C4-2B (cell line): ENCODE data around the gene TBC1D22A.

Experiments used
- H3K27ac ChIP-seq: fragments of 450-650 bp; 2 replicates; pipeline ENCODE4 v1.5.1; 2017
- CTCF ChIP-seq: fragments of 450-650 bp; conservative IDR thresholded peaks from 2 replicates; pipeline ENCODE4 v1.5.1; 2017; ENCODE audit warnings: mild to moderate bottlenecking
- ZFX ChIP-seq: fragments of 450-650 bp; IDR thresholded peaks from 2 replicates; pipeline ENCODE4 v1.6.1; 2017

TBC1D22A gene

GRCh38 chr22:46846832-46847355 lies 84.4 kb downstream of the TBC1D22A start:
- no peak for TF ChIP-seq CTCF
- TF ChIP-seq ZFX = no peak

GRCh38 chr22:46848197-46848596 lies 85.7 kb downstream of the TBC1D22A start:
- TF ChIP-seq CTCF (no peak), ZFX (no peak)
- H3K27ac ChIP-seq = no peak overlapping the region

More at GRCh38 chr22:46846832-46847355, 84.4 kb downstream of the TBC1D22A start:
- no peak overlapping the region for H3K27ac ChIP-seq

GRCh38 chr22:46849101-46849500 lies 86.7 kb downstream of the TBC1D22A start:
- TF ChIP-seq ZFX (no peak), CTCF (no peak)
- H3K27ac ChIP-seq = no peak overlapping the region

- TF ChIP-seq ZFX (no peak), CTCF (no peak)
- H3K27ac ChIP-seq = no peak overlapping the region
These were observed 87.5 kb downstream of the TBC1D22A start for GRCh38 chr22:46849951-46850350.

- TF ChIP-seq CTCF = no peak
- TF ChIP-seq ZFX = no peak
- H3K27ac ChIP-seq = no peak overlapping the region
These were observed 88.9 kb downstream of the TBC1D22A start for GRCh38 chr22:46851311-46851710.

GRCh38 chr22:46851941-46852340 lies 89.5 kb downstream of the TBC1D22A start:
- TF ChIP-seq CTCF = no peak
- TF ChIP-seq ZFX = no peak
- H3K27ac ChIP-seq = no peak overlapping the region

- no peak overlapping the region for H3K27ac ChIP-seq
- TF ChIP-seq CTCF (no peak), ZFX (no peak)
These were observed 90.3 kb downstream of the TBC1D22A start for GRCh38 chr22:46852771-46853170.
